ENCODE data around the gene DYNC2H1. TPM values are rescaled to one million over a fixed set of nuclear protein-coding genes. Genes with fewer than 3 reads are reported as not detected.
"Not testable (repeated sequence)": the region's sequence is repeated elsewhere in the genome, so short reads cannot be mapped to it uniquely, and the experiment has no call there.

Gene DYNC2H1
- total RNA-seq, 4 donors from 2014 or later = 37.8 to 43.1 (median 38.8) TPM

DNA sequence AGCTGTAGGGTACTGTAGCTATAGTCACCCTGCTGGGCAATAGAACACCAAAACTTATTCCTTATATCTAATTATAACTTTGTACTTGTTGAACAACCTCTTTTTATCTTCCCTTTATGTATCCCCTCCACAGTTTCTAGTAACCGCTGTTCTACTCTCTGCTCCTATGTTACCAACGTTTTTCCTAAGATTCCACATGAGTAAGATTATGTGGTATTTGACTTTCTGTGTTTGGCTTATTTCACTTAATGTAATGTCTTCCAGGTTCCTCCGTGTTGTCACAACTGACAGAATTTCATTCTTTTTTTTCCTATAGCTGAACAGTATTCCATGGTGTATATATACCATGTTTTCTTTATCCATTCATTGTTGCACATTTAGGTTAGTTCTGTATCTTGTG lies 258.4 kb downstream of the DYNC2H1 start:
- 51 to 65% methylated on average over 3 of the region's 3 CpGs for WGBS, 2 donors
- Histone ChIP-seq H3K36me3 (peaks cover 0 to 40% (median 0%) of the 10 kb centered on the region in 3 donors), H3K4me1 (no peaks in the 10 kb centered on the region), H3K9me3 (peaks cover 0 to 7% (median 1%) of the 10 kb centered on the region in 4 donors), H3K4me3 (no peak overlapping the region), H3K27ac (no peak overlapping the region), H3K27me3 (no peaks in the 10 kb centered on the region)
- DNase-seq (ENCODE audit: low spot score in 2 of 2) = no peak
- TF ChIP-seq, protein P1, sequence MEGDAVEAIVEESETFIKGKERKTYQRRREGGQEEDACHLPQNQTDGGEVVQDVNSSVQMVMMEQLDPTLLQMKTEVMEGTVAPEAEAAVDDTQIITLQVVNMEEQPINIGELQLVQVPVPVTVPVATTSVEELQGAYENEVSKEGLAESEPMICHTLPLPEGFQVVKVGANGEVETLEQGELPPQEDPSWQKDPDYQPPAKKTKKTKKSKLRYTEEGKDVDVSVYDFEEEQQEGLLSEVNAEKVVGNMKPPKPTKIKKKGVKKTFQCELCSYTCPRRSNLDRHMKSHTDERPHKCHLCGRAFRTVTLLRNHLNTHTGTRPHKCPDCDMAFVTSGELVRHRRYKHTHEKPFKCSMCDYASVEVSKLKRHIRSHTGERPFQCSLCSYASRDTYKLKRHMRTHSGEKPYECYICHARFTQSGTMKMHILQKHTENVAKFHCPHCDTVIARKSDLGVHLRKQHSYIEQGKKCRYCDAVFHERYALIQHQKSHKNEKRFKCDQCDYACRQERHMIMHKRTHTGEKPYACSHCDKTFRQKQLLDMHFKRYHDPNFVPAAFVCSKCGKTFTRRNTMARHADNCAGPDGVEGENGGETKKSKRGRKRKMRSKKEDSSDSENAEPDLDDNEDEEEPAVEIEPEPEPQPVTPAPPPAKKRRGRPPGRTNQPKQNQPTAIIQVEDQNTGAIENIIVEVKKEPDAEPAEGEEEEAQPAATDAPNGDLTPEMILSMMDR (IDR thresholded peaks at IDR 0.05) = no peak
- TF ChIP-seq POLR2A (IDR thresholded peaks at IDR 0.05) (no peak), EP300 (IDR thresholded peaks at IDR 0.05) (no peak)

DNA sequence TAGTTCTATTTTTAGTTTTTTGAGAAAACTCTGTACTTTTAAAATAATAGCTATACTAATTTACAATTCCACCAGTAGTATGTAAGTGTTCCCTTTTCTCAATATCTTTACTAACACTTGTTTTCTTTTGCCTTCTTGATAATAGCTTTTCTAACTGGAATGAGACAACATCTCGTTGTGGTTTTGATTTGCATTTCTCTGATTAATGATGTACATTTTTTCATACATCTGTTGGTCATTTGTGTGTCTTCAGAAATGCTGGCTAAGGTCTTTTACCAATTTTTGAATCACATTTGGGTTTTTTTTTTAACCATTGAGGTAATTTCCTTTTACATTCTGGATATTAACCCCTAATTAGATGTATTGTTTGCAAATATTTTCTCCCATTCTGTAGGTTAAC lies 258.9 kb downstream of the DYNC2H1 start:
- TF ChIP-seq, protein P1 (IDR thresholded peaks at IDR 0.05) = no peak
- TF ChIP-seq EP300 (IDR thresholded peaks at IDR 0.05) (no peak), POLR2A (IDR thresholded peaks at IDR 0.05) (no peak)
- WGBS, 2 donors = 46 to 59% methylated on average over 1 of the region's 1 CpG
- DNase-seq (ENCODE audit: low spot score in 2 of 2) = no peak
- H3K36me3 ChIP-seq = peaks cover 0 to 38% (median 0%) of the 10 kb centered on the region in 3 donors
- H3K9me3 ChIP-seq = peaks cover 0 to 11% (median 3%) of the 10 kb centered on the region in 4 donors
- no peaks in the 10 kb centered on the region for H3K4me1 ChIP-seq
- H3K27me3 ChIP-seq = no peaks in the 10 kb centered on the region
- H3K4me3 ChIP-seq = no peak overlapping the region
- H3K27ac ChIP-seq = no peak overlapping the region

DNA sequence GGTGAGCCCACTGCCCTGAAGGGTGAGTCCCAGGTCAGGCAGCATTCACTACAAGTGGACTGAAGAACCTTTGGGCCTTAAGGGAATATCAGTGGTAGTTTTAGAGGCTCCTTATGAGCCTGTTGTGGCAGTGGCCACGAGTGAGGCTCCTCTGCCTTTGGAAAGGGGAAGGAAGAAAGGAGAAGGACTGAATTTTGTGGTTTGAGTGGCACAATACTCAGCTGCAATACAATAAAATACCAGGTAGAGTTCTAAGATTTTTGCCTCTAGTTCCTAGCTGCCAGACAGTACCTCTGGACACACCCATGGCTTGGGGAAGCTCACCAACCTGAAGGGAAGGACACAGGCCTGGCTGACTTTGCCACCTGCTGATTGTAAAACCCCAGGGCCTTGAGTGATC lies 260.9 kb downstream of the DYNC2H1 start:
- no peak overlapping the region for H3K4me3 ChIP-seq
- no peak for DNase-seq (ENCODE audit: low spot score in 2 of 2)
- peaks cover 0 to 22% (median 3%) of the 10 kb centered on the region in 4 donors for H3K9me3 ChIP-seq
- H3K27me3 ChIP-seq = no peaks in the 10 kb centered on the region
- H3K36me3 ChIP-seq = peaks cover 0 to 44% (median 0%) of the 10 kb centered on the region in 3 donors
- TF ChIP-seq POLR2A (IDR thresholded peaks at IDR 0.05) (no peak), EP300 (IDR thresholded peaks at IDR 0.05) (no peak)
- TF ChIP-seq, protein P1 (IDR thresholded peaks at IDR 0.05) = no peak
- no peak overlapping the region for H3K27ac ChIP-seq
- no peaks in the 10 kb centered on the region for H3K4me1 ChIP-seq
- WGBS, 2 donors = 75 to 100% methylated on average over 1 of the region's 1 CpG

DNA sequence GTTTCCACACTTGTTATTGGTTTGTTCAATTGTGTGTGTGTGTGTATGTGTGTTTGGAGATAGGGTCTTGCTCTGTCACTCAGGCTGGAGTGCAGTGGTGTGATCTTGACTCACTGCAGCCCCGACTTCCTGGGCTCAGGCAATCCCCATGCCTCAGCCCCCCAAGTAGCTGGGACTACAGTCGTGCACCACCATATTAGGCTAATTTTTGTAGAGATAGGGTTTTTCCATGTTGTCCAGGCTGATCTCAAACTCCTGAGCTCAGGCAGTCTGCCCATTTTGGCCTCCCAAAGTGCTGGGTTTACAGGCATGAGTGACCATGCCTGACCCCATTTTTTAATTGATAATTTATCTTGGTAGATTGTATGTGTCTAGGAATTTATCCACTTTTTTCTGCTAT lies 263.7 kb downstream of the DYNC2H1 start:
- WGBS, 2 donors = 93 to 100% methylated on average over 2 of the region's 2 CpGs
- TF ChIP-seq EP300 (IDR thresholded peaks at IDR 0.05) = no peak
- TF ChIP-seq, protein P1 (IDR thresholded peaks at IDR 0.05) = no peak
- Histone ChIP-seq H3K27ac (no peak overlapping the region), H3K36me3 (peaks cover 0 to 54% (median 0%) of the 10 kb centered on the region in 3 donors), H3K4me3 (no peak overlapping the region), H3K9me3 (peaks cover 0 to 27% (median 3%) of the 10 kb centered on the region in 4 donors), H3K27me3 (no peaks in the 10 kb centered on the region), H3K4me1 (no peaks in the 10 kb centered on the region)
- DNase-seq (ENCODE audit: low spot score in 2 of 2) = no peak

DNA sequence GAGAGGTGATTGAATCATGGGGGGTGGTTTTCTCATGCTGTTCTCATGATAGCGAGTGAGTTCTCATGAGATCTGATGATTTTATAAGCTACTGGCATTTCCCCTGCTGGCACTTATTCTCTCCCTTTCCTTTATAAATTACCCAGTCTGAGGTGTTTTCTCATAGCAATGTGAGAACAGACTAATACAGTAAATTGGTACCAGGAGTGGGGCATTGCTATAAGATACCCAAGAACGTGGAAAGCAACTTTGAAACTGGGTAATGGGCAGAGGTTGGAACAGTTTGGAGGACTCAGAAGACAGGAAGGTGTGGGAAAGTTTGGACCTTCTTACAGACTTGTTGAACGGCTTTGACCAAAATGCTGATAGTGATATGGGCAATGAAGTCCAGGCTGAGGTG lies 265.0 kb downstream of the DYNC2H1 start:
- not testable (repeated sequence) for H3K27ac ChIP-seq; H3K4me1 ChIP-seq; H3K4me3 ChIP-seq; H3K27me3 ChIP-seq; DNase-seq (ENCODE audit: low spot score in 2 of 2)
- WGBS, 2 donors = 29 to 98% methylated on average over 3 of the region's 3 CpGs
- Histone ChIP-seq H3K9me3 (peaks cover 0 to 27% (median 3%) of the 10 kb centered on the region in 4 donors), H3K36me3 (peaks cover 0 to 46% (median 0%) of the 10 kb centered on the region in 3 donors)

DNA sequence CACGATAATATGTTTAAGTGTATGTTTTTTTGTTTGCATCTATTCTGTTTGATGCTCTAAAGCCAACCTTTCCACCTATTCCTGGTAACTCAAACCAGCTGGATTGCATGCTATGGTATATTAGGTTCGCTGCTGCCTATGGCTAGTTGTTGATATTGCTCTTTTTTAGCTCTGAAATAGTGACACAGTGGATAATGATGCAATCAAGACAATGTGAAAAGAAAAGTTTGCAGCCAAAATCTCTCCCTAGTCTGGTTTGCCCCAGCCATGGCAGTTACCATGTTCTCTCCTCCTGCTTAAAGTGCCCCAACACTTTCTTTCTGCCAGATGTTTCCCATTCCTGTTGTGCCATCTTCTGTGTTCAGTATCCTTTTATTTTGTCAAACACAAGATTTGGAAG lies 269.7 kb downstream of the DYNC2H1 start:
- Histone ChIP-seq H3K4me3 (no peak overlapping the region), H3K9me3 (peaks cover 0 to 15% (median 0%) of the 10 kb centered on the region in 4 donors), H3K27me3 (no peaks in the 10 kb centered on the region), H3K36me3 (peaks cover 0 to 28% (median 0%) of the 10 kb centered on the region in 3 donors), H3K4me1 (no peaks in the 10 kb centered on the region), H3K27ac (no peak overlapping the region)
- no peak for TF ChIP-seq EP300 (IDR thresholded peaks at IDR 0.05)
- no peak for TF ChIP-seq POLR2A (IDR thresholded peaks at IDR 0.05)
- TF ChIP-seq, protein P1 (IDR thresholded peaks at IDR 0.05) = no peak
- no peak for DNase-seq (ENCODE audit: low spot score in 2 of 2)
- 87 to 96% methylated on average over 2 of the region's 2 CpGs for WGBS, 2 donors
